Activated T-helper 9 cell treated with anti-CD3 and anti-CD28 coated beads, Interleukin-2, amount 50 U/mL, for 16 hours (primary cell): ENCODE results near the gene CALCB.

Experiments used
- DNase-seq: peaks from one replicate; pipeline ENCODE4 v3.0.0-alpha.2; 2020; ENCODE audit warnings: low read depth

Gene CALCB

GRCh38 chr11:15118431-15118830 lies 45.0 kb downstream of the CALCB start:
- no peak for DNase-seq

- DNase-seq, result no peak
Measured at GRCh38 chr11:15119352-15119751, 46.0 kb downstream of the CALCB start.

- DNase-seq, result no peak
Measured at GRCh38 chr11:15119826-15120225, 46.4 kb downstream of the CALCB start.

- DNase-seq, result no peak
Measured at GRCh38 chr11:15123849-15124248, 50.5 kb downstream of the CALCB start.

- no peak for DNase-seq
Measured at GRCh38 chr11:15124528-15124927, 51.1 kb downstream of the CALCB start.

- no peak for DNase-seq
Measured at GRCh38 chr11:15127341-15127740, 53.9 kb downstream of the CALCB start.
